PC-9 (cell line): ENCODE measurements around the gene TRABD. TPM values are rescaled to one million over a fixed set of nuclear protein-coding genes. Genes with fewer than 3 reads are reported as not detected.

ENCODE experiments used
- BruUV-seq: library from RNA; stranded (reverse); fragments of 400-500 nt; replicated peaks from 2 replicates; lab custom pipeline; 2021; lab: Mats Ljungman, UMichigan
- CTCF ChIA-PET: fragments of 300-600 bp; sonication (Branson Sonifier 250); formaldehyde crosslinking; loops from one replicate; lab custom pipeline; 2022; ENCODE audit warnings: antibody characterized with exemption; lab: Charles Lee
- POLR2A ChIA-PET: fragments of 300-600 bp; sonication (Branson Sonifier 250); formaldehyde crosslinking; loops from one replicate; lab custom pipeline; 2022; ENCODE audit warnings: antibody characterized with exemption; ENCODE audit not compliant: unreplicated experiment; lab: Charles Lee
- DNase-seq, 2 experiments: peaks; one replicate each; pipeline versions ENCODE4 v3.0.0 to v3.0.0-alpha.2; 2015 to 2022; ENCODE audit warnings: mixed read lengths in 1 of 2
- H2AFZ ChIP-seq: fragments of 200-600 bp; sonication (generic); 2 replicates; pipeline ENCODE4 v1.8.1; 2017; ENCODE audit warnings: antibody characterized with exemption
- H3F3A ChIP-seq: fragments of 200-600 bp; sonication (generic); 2 replicates; pipeline ENCODE4 v1.8.1; 2017; ENCODE audit warnings: antibody characterized with exemption, mild to moderate bottlenecking, low read depth; ENCODE audit not compliant: insufficient read depth
- H3K27ac ChIP-seq: fragments of 200-600 bp; sonication (generic); 2 replicates; pipeline ENCODE4 v1.6.1; 2016; ENCODE audit warnings: mixed run types
- H3K27me3 ChIP-seq: fragments of 200-600 bp; sonication (generic); 2 replicates; pipeline ENCODE4 v1.6.1; 2016; ENCODE audit warnings: low read depth, mixed run types; ENCODE audit not compliant: insufficient read depth
- H3K36me3 ChIP-seq: fragments of 200-600 bp; sonication (generic); 2 replicates; pipeline ENCODE4 v1.6.1; 2016; ENCODE audit warnings: low read depth, mixed run types
- H3K4me1 ChIP-seq: fragments of 200-600 bp; sonication (generic); replicated peaks from 2 replicates; pipeline ENCODE4 v1.6.1; 2016; ENCODE audit warnings: mixed run types; ENCODE audit not compliant: insufficient read depth
- H3K4me2 ChIP-seq: fragments of 200-600 bp; sonication (generic); 2 replicates; pipeline ENCODE4 v1.6.1; 2017; ENCODE audit warnings: mixed run types
- H3K4me3 ChIP-seq: fragments of 200-600 bp; sonication (generic); 2 replicates; pipeline ENCODE4 v1.6.1; 2016; ENCODE audit warnings: mixed run types
- H3K79me2 ChIP-seq: fragments of 200-600 bp; sonication (generic); 2 replicates; pipeline ENCODE4 v1.6.1; 2017; ENCODE audit warnings: low read depth, mixed run types
- H3K9me2 ChIP-seq: fragments of 200-600 bp; sonication (generic); 2 replicates; pipeline ENCODE4 v1.8.1; 2017; ENCODE audit warnings: mild to moderate bottlenecking; ENCODE audit not compliant: insufficient read depth
- H3K9me3 ChIP-seq: fragments of 200-600 bp; sonication (generic); 2 replicates; pipeline ENCODE4 v1.8.1; 2016; ENCODE audit warnings: low read depth; ENCODE audit not compliant: insufficient read depth
- H4K20me1 ChIP-seq: fragments of 200-600 bp; sonication (generic); 2 replicates; pipeline ENCODE4 v1.8.1; 2017; ENCODE audit not compliant: insufficient read depth
- EZH2 ChIP-seq: fragments of 200-600 bp; sonication (generic); IDR thresholded peaks from 2 replicates; pipeline ENCODE4 v1.8.0; 2017; ENCODE audit warnings: antibody characterized with exemption, low read depth
- intact Hi-C: fragments of 100-400 bp; cut with micrococcal nuclease; formaldehyde crosslinking; loops from one replicate; pipeline ENCODE4 v1.10.0; 2022; ENCODE audit not compliant: unreplicated experiment
- total RNA-seq: library from RNA; stranded (reverse); gene quantifications from 2 replicates; pipeline ENCODE4 v1.2.3, GENCODE V29; 2021
- TF ChIP-seq, protein P1 (sequence below): fragments of 200-600 bp; sonication (generic); conservative IDR thresholded peaks from 2 replicates; pipeline ENCODE4 v1.6.1; 2017; ENCODE audit warnings: mixed run types, antibody characterized with exemption, mild to moderate bottlenecking, moderate library complexity

TRABD gene
- total RNA-seq, 1 experiment from 2014 or later = 68.2 TPM

DNA sequence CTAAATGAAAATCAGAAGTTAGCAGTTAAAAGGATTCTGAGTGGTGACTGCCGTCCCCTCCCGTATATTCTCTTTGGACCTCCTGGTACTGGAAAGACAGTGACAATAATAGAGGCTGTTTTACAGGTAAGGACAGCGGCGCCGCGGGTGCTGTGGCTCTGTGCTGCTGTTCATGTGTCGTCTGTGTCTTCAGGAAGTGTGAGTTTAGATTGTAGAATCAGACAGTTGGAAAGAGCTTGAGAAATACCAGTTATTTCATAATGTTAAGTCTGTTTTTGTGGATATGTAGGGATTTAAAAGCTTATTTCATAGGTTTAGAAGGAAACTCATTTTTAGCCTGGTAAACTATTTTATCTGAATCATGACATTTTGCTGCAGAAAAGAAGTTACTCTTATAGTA is 42.6 kb upstream of the TRABD start:
- POLR2A ChIA-PET = no interaction called here

DNA sequence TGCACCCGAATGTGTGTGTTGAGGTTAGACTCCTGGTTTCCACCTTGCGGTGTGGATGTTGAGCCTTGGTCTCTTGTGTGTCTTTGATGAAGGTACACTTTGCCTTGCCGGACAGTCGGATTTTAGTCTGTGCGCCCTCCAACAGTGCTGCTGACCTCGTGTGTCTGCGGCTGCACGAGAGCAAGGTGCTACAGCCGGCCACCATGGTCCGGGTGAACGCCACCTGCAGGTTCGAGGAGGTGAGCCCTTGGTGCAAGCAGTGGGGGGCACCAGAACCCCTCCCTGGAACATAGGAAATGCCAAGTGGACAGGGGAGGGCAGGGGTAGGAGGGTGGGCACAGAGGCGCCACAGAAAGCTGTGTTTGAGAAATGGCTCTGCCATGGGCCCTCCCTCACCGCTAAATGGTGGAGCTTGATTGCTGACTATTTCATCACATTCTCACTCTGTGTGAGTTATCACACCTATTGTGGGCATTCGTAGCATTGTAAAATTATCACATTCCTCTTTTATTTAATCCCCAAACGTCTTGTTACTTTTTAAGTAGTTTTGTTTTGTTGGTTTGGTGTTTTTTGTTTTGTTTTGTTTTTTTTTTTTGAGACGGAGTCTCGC is 41.6 kb upstream of the TRABD start:
- Histone ChIP-seq H3K4me1 (no peaks in the 10 kb centered on the region), H3F3A (peaks cover 11% of the 10 kb centered on the region), H3K79me2 (no peaks in the 10 kb centered on the region), H3K4me3 (no peak overlapping the region), H3K27ac (no peak overlapping the region), H3K27me3 (no peaks in the 10 kb centered on the region; the same call in 1 of the 2 replicates), H3K9me2 (no peaks in the 10 kb centered on the region), H3K36me3 (no peaks in the 10 kb centered on the region), H4K20me1 (no peaks in the 10 kb centered on the region), H3K4me2 (no peak overlapping the region), H3K9me3 (no peaks in the 10 kb centered on the region), H2AFZ (no peak overlapping the region)
- intact Hi-C loops = loop anchor here (10.0 kb wide), 1 partner anchor 109 kb away; no protein-coding TSS in a partner anchor
- BruUV-seq = no TSS peak
- TF ChIP-seq EZH2 = no peak
- TF ChIP-seq, protein P1, sequence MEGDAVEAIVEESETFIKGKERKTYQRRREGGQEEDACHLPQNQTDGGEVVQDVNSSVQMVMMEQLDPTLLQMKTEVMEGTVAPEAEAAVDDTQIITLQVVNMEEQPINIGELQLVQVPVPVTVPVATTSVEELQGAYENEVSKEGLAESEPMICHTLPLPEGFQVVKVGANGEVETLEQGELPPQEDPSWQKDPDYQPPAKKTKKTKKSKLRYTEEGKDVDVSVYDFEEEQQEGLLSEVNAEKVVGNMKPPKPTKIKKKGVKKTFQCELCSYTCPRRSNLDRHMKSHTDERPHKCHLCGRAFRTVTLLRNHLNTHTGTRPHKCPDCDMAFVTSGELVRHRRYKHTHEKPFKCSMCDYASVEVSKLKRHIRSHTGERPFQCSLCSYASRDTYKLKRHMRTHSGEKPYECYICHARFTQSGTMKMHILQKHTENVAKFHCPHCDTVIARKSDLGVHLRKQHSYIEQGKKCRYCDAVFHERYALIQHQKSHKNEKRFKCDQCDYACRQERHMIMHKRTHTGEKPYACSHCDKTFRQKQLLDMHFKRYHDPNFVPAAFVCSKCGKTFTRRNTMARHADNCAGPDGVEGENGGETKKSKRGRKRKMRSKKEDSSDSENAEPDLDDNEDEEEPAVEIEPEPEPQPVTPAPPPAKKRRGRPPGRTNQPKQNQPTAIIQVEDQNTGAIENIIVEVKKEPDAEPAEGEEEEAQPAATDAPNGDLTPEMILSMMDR = no peak
- POLR2A ChIA-PET = no interaction called here
- no peak for DNase-seq
- CTCF ChIA-PET = interaction anchor here (0.6 to 0.7 kb wide), 2 partner anchors 38 to 191 kb away, joined by 3 to 5 read pairs; no protein-coding TSS in a partner anchor

More for the DNA sequence above, 42.6 kb upstream of the TRABD start:
- DNase-seq = no peak
- Histone ChIP-seq H3K9me3 (no peaks in the 10 kb centered on the region), H3K4me2 (no peak overlapping the region), H3K27me3 (no peaks in the 10 kb centered on the region; the same call in 1 of the 2 replicates), H3K79me2 (no peaks in the 10 kb centered on the region), H3F3A (peaks cover 2% of the 10 kb centered on the region; the same call in 1 of the 2 replicates), H3K27ac (no peak overlapping the region), H2AFZ (no peak overlapping the region), H3K4me1 (no peaks in the 10 kb centered on the region), H4K20me1 (no peaks in the 10 kb centered on the region), H3K4me3 (no peak overlapping the region), H3K9me2 (no peaks in the 10 kb centered on the region), H3K36me3 (no peaks in the 10 kb centered on the region)
- CTCF ChIA-PET = interaction anchor here (0.7 kb wide), 1 partner anchor 68 kb away, joined by 3 read pairs; no protein-coding TSS in a partner anchor
- no peak for TF ChIP-seq EZH2
- TF ChIP-seq, protein P1 = no peak
- BruUV-seq = no TSS peak
- intact Hi-C loops = loop anchor here (10.0 kb wide), 1 partner anchor 108 kb away; no protein-coding TSS in a partner anchor

DNA sequence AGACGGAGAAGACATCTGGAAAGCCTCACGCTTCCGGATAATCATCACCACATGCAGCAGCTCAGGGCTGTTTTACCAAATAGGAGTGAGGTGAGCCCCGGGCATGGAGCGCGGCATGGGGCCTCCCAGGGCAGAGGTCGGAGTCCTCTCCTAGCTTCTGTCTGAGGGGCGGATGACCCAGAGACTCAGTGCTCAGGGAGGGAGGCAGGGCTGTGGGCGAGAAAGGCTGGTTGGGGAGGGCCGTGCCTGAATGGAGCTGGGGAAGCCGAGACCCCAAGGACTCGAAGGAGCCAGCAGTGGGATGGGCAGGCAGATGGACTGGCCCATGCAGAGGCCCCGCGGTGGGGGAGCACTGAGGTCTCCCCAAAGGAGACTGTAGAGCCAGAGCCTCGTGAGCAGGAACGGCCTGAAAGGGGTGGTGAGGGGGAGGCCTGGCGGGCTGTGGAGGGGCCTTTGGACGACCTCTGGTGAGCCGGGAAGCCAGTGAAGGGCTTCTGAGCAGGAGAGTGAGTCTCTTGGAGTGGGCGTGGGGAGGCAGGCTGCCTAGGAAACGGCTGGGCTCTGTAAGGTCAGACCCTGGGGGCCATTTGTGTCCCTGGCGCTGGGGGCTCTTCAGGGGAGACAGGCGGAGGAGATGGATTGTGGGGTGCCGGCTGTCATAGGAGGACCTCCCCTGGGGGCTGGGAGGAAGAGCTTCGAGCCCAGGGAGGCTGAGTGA is 39.8 kb upstream of the TRABD start:
- H3K9me3 ChIP-seq = no peaks in the 10 kb centered on the region
- no peak overlapping the region for H3K4me3 ChIP-seq
- H3K36me3 ChIP-seq = no peaks in the 10 kb centered on the region
- no peaks in the 10 kb centered on the region for H4K20me1 ChIP-seq
- no peak overlapping the region for H3K27ac ChIP-seq
- ChIA-PET POLR2A (no interaction called here), CTCF (no interaction called here)
- no peaks in the 10 kb centered on the region for H3K9me2 ChIP-seq
- H2AFZ ChIP-seq = no peak overlapping the region
- no peaks in the 10 kb centered on the region for H3K4me1 ChIP-seq
- peaks cover 11% of the 10 kb centered on the region for H3F3A ChIP-seq
- intact Hi-C loops = loop anchor here (5.0 to 10.0 kb wide), 2 partner anchors 111 to 379 kb away; no protein-coding TSS in a partner anchor
- no peak overlapping the region for H3K4me2 ChIP-seq
- no peak for TF ChIP-seq EZH2
- TF ChIP-seq, protein P1 = no peak
- DNase-seq = no peak
- H3K27me3 ChIP-seq = no peaks in the 10 kb centered on the region; the same call in 1 of the 2 replicates
- BruUV-seq = no TSS peak
- no peaks in the 10 kb centered on the region for H3K79me2 ChIP-seq
